Ascending aorta (tissue), 2 donors: ENCODE data around the gene CHRDL1. TPM values are rescaled to one million over a fixed set of nuclear protein-coding genes. Genes with fewer than 3 reads are reported as not detected.
A peak's percentile ranks its signal among the peaks of the same experiment; 100 is the strongest.

Source experiments
- DNase-seq, 2 donors: peaks; one replicate each; pipeline ENCODE4 v3.0.0-alpha.2; 2019; ENCODE audit warnings: low spot score in 2 of 2
- H3K27ac ChIP-seq, 2 donors: fragments of 200-600 bp; sonication (generic); one replicate each; pipeline ENCODE4 v1.5.1; 2016 to 2017; ENCODE audit warnings: mild to moderate bottlenecking in 1 of 2
- H3K27me3 ChIP-seq: fragments of 200-600 bp; sonication (generic); one replicate; pipeline ENCODE4 v1.5.1; 2017
- H3K36me3 ChIP-seq, 2 donors: fragments of 200-600 bp; sonication (generic); one replicate each; pipeline ENCODE4 v1.5.1; 2016
- H3K4me1 ChIP-seq, 2 donors: fragments of 200-600 bp; sonication (generic); one replicate each; pipeline ENCODE4 v1.5.1; 2016 to 2017; ENCODE audit warnings: mild to moderate bottlenecking in 1 of 2
- H3K4me3 ChIP-seq, 2 donors: fragments of 200-600 bp; sonication (generic); one replicate each; pipeline ENCODE4 v1.5.1; 2016 to 2017; ENCODE audit warnings: mild to moderate bottlenecking in 1 of 2
- H3K9me3 ChIP-seq, 2 donors: fragments of 200-600 bp; sonication (generic); one replicate each; pipeline ENCODE4 v1.5.1; 2016
- intact Hi-C: fragments of 100-400 bp; cut with DNase I; formaldehyde crosslinking; loops from one replicate; pipeline ENCODE4 v1.15.1; 2023
- total RNA-seq: library from RNA; depleted of rRNA; stranded (reverse); fragments of >200 nt; gene quantifications from one replicate; pipeline ENCODE4 v1.1.0, GENCODE V29; 2016
- TF ChIP-seq, protein P1 (sequence below), 3 experiments: fragments of 200-600 bp in 2 of 3; fragments of 450-650 bp in 1 of 3; sonication (generic) in 2 of 3; IDR thresholded peaks; one replicate each; pipeline ENCODE4 v1.5.1; 2016 to 2019; ENCODE audit warnings: antibody characterized with exemption in 3 of 3, mild to moderate bottlenecking in 1 of 3, moderate library complexity in 1 of 3

The CHRDL1 gene
- total RNA-seq, 1 donor from 2014 or later, result 43.5 TPM

DNA sequence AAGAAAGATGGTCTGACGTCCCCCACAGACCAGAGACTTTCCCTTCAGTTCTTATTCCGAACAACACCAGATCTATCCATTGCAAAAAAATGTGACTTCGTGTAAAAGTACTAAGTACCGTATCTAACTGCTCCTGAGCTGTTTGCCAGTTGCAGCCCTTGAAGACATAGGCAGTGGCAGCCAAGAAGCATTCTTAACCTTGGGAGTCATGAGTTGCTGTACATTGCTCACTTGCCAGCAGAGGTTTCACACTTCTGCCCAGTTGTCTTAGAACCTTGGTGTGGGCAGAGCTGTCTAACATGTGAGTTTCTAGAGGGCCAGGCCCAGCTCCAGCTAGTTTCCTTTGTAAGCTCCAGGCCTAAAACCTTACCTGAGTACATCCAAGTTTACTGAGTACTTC is 10.5 kb upstream of the CHRDL1 start:
- Histone ChIP-seq H3K36me3 (no peaks in the 10 kb centered on the region), H3K27ac (no peak overlapping the region), H3K4me1 (no peaks in the 10 kb centered on the region), H3K9me3 (no peaks in the 10 kb centered on the region), H3K27me3 (peaks cover 4% of the 10 kb centered on the region), H3K4me3 (no peak overlapping the region)
- intact Hi-C loops, result no loop called here
- TF ChIP-seq, protein P1, sequence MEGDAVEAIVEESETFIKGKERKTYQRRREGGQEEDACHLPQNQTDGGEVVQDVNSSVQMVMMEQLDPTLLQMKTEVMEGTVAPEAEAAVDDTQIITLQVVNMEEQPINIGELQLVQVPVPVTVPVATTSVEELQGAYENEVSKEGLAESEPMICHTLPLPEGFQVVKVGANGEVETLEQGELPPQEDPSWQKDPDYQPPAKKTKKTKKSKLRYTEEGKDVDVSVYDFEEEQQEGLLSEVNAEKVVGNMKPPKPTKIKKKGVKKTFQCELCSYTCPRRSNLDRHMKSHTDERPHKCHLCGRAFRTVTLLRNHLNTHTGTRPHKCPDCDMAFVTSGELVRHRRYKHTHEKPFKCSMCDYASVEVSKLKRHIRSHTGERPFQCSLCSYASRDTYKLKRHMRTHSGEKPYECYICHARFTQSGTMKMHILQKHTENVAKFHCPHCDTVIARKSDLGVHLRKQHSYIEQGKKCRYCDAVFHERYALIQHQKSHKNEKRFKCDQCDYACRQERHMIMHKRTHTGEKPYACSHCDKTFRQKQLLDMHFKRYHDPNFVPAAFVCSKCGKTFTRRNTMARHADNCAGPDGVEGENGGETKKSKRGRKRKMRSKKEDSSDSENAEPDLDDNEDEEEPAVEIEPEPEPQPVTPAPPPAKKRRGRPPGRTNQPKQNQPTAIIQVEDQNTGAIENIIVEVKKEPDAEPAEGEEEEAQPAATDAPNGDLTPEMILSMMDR (IDR thresholded peaks at IDR 0.05), result no peak
- no peak for DNase-seq

DNA sequence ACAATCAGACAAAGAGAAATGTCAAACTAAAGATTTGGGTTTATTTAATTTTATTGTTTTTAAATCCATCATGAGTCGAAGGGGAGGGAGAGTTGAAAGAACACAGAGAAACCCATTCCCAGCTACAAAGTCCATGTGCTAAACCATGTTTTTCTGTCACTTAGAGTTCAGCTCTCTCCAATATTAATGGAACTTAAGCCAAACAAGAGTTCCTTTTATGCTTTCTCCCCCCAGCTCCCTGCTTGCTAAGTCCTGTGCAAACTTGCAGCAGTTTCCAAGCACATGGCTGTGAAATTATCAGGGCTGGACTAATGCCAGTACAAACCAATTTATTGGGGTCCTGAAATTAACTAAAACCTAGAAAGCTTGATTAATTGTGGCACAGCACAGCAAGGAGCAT is 9.7 kb upstream of the CHRDL1 start:
- no peak overlapping the region for H3K27ac ChIP-seq

DNA sequence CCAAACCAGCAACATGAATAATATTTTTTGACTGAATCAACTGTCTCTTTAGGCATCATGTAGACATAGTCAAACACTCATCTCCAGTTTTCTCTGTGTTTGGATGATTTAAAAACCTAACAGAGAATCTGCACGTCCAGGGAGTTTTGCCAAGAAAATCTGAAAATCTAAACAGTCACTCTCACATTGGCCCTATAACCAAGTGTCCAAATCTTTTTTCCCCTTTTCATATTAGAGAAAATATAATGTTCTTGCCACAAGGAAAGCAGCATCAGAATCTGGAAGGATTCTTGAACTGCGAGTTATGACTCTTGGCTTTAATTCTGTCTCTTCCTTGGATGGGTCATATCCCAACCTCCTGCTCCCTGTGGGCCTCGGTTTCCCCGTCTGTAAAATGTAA is 8.8 kb upstream of the CHRDL1 start:
- no peak overlapping the region for H3K27ac ChIP-seq
- H3K4me3 ChIP-seq, result no peak overlapping the region
- TF ChIP-seq, protein P1 (IDR thresholded peaks at IDR 0.05), result no peak
- no peaks in the 10 kb centered on the region for H3K36me3 ChIP-seq
- H3K27me3 ChIP-seq, result peaks cover 4% of the 10 kb centered on the region
- H3K4me1 ChIP-seq, result no peaks in the 10 kb centered on the region
- H3K9me3 ChIP-seq, result no peaks in the 10 kb centered on the region
- intact Hi-C loops, result no loop called here
- DNase-seq, result no peak

More for the DNA sequence above, 9.7 kb upstream of the CHRDL1 start:
- Histone ChIP-seq H3K9me3 (no peaks in the 10 kb centered on the region), H3K27me3 (peaks cover 4% of the 10 kb centered on the region), H3K4me3 (no peak overlapping the region), H3K4me1 (no peaks in the 10 kb centered on the region), H3K36me3 (no peaks in the 10 kb centered on the region)
- intact Hi-C loops, result no loop called here
- DNase-seq, result no peak
- TF ChIP-seq, protein P1 (IDR thresholded peaks at IDR 0.05), result no peak

DNA sequence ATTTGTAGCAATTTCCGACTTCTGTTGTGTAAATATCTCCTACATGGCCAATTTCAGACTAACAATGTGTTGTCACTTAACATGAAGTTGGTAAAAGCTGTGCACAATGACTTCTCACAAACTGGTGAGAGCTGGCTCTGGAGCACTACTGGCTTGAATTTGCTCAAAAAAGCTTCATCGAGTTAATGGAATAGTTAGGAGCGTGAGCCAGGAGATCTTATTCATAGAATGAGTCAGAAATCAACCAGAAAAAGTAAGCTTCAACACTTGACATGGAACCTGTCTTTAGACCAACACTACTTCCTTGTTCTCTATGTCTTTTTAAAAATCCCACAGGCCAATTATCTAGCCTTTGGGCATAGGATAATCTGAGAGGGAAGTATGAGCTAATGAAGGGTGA is 7.9 kb upstream of the CHRDL1 start:
- no peaks in the 10 kb centered on the region for H3K4me1 ChIP-seq
- no peaks in the 10 kb centered on the region for H3K9me3 ChIP-seq
- H3K36me3 ChIP-seq, result no peaks in the 10 kb centered on the region
- no peak overlapping the region for H3K27ac ChIP-seq
- H3K27me3 ChIP-seq, result peaks cover 4% of the 10 kb centered on the region
- DNase-seq, result no peak
- no peak overlapping the region for H3K4me3 ChIP-seq
- TF ChIP-seq, protein P1 (IDR thresholded peaks at IDR 0.05), result no peak
- intact Hi-C loops, result no loop called here

DNA sequence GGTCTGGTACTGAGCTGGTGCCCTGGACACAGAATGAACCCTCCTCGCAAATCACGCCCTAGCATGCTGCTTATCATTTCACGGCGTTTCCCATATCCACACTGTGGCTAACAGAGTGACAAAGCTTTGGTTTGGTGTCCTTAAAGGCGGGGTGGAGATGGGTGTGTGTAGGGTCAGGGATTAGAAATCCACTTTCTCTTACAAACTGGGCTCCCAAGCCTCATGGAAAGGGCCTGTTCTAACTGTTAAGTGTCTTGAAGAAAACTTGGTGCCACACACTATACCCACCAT is 735 bp upstream of the CHRDL1 start:
- no peak overlapping the region for H3K27ac ChIP-seq
- intact Hi-C loops, result no loop called here
- no peaks in the 10 kb centered on the region for H3K9me3 ChIP-seq
- TF ChIP-seq, protein P1 (IDR thresholded peaks at IDR 0.05), result no peak
- H3K4me3 ChIP-seq, result peak overlapping the region; percentile 30 to 52
- no peaks in the 10 kb centered on the region for H3K36me3 ChIP-seq
- H3K27me3 ChIP-seq, result no peaks in the 10 kb centered on the region
- H3K4me1 ChIP-seq, result no peaks in the 10 kb centered on the region
- no peak for DNase-seq

DNA sequence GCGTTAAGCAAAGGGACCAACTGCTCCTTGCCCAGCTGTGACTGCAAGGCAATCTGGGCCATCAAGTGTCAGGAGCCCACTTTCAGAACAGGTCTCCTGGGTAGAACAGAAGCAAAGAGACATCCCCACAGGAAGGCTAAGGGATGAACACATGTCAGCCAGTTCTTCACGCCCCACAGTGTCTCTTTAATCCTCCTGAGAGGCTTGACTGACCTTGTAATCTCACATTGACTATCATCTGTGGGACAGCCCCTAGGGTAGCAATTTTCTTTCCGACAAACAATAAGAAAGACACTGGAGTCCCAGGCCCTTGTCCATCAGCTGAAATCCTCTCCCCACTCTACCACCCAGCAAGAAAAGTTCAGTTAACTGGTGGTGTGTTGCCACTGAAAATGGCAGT is 1.0 kb downstream of the CHRDL1 start:
- intact Hi-C loops, result no loop called here
- Histone ChIP-seq H3K4me3 (no peak overlapping the region), H3K27me3 (no peaks in the 10 kb centered on the region), H3K4me1 (no peaks in the 10 kb centered on the region), H3K36me3 (no peaks in the 10 kb centered on the region), H3K9me3 (no peaks in the 10 kb centered on the region), H3K27ac (no peak overlapping the region)
- DNase-seq, result no peak
- TF ChIP-seq, protein P1 (IDR thresholded peaks at IDR 0.05), result no peak
